NCI-H82 (cell line): ENCODE measurements around the gene CCDC60.

Experiments used
- DNase-seq: peaks from one replicate; lab custom pipeline; 2025; lab: John Stamatoyannopoulos, UW

The CCDC60 gene

DNA sequence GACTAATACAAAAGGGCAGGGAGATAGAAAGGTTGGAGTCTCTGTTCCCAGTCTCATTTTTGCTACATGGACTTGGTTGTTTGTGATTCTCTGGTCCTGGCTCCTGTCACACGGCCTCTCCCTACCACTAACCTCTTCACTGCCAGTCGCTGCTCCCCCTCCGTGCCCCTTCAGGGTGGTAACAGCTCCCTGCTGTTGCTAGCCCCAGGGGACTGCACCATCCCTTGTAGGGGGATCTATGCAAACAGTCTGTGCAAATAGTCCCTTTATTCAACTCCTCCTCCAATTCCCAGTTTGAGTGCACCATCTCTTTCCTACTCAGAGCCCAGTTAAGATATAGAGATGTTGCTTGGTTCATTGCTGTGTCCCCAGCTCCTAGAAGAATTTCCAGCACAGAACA, 51.1 kb downstream of the CCDC60 start:
- no peak for DNase-seq

DNA sequence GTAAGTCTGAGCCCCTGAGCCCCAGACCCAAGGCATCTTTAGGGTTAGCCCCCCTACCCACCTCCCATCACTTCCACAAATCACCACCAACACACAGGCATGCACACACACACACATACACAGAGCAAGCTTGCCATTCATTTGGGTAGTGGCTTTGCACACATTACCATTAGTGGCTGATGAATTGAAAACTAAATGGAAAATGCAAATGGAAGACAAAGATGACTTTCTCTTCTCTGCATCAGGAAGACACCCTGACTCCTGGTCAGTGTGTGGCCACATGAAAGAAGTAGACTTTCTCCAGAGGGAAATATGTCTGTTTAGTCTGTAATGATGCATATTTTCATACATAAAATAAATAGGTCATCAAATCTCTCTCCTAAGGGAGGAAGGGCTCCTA, 55.2 kb downstream of the CCDC60 start:
- DNase-seq: no peak

DNA sequence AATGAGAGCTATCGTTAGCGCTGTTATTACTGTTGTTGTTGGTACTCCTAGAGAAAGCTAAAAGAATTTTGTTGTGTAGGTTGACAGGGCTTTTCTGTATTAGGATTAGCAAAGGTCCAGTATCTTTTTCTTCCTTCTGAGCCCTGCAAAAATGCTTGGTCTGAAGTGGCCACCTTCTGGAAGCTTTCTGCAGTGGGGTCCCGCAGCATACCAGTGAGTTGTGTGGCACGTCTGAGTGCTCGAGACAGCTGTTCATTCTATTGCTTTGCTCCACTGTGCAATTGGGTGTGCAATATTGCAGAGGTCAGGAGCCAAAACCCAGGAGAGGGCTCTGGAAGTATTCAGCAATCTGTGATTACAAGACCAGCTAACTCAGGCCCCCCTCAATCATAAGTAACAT, 57.1 kb downstream of the CCDC60 start:
- no peak for DNase-seq

DNA sequence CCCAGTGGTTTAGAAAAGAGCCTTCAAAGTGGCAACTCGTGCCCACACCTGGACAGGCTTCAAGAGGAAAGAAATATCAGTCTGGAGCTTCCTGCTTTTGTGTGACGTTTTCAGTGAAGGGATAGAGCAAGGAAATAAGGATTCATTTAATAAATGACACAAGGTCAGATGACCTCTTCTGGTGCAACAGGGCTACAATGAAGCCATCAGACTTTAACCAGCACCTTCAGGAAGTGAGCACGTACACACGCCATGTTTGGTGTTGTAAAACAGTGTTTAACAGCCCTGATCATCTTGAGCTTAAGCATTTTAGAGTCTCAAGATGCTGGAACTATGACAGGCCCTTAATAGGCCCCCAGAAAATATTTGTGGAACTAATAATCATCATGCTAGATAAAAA, 59.1 kb downstream of the CCDC60 start:
- DNase-seq: no peak

DNA sequence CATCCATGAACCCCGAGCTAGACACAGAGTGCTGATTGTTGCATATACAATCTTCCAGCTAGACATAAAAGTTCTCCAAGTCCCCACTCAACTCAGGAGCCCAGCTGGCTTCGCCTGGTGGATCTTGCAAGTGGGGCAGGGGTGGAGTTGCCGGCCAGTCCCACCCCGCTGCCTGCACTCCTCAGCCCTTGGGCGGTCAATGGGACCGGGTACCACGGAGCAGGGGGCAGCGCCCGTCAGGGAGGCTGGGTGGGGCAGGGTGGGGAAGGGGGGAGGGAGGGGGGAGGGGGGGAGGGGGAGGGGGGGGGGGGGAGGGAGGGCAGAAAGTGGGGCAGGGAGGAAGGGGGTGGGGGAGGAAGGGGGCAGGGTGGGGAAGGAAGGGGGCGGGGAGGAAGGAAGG, 63.0 kb downstream of the CCDC60 start:
- DNase-seq: no peak

DNA sequence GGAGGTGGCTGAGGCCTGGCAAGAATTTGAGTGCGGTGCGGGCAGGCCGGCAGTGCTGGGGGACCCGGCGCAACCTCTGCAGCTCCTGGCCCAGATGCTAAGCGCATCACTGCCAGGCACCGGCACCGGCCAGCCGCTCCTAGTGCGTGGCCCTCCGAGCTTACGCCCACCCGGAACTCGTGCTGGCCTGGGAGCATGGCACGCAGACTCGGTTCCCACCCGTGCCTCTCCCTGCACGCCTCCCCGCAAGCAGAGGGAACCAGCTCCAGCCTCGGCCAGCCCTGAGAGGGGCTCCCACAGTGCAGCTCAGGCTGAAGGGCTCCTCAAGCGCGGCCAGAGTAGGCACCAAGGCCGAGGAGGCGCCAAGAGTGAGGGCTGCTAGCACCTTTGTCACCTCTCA, 63.7 kb downstream of the CCDC60 start:
- DNase-seq: no peak

DNA sequence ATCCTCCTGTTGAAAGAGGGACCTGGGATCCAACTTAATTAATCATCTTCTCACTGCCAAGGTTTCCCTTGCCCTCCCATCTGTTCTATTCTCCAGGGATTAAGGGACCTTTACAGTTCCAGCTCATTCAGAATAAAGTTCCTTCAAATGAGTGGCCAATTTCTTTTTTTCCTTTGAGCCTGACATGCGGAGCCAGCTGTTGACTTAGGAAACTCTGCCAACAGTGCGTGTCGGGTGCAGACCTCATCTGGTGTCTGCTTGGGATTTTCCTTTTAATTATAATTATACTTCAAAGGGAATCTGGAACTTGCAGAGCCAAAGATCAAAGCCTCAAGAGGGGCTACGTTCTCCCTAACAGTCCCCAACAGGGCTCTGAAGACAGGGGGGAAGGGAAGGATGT, 64.8 kb downstream of the CCDC60 start:
- peak; percentile 75 for DNase-seq

DNA sequence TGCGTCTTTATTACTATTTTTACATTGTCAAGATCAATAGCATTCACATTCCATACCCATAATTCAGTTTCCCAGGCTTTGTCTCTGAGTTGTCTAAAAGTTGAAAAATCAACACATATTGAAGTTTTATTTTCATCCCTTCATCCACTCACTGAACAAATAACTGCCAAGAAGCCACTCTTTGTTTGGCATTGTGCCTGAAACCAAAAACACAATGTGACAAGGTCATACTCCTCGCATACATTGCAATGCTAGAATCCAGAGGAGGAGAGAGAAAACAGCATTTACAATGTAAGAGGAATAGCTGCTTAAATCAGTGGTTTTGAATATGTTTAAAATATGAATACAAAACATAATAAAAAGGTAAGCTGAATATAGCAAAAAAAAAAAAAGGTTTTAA, 71.8 kb downstream of the CCDC60 start:
- DNase-seq: no peak

DNA sequence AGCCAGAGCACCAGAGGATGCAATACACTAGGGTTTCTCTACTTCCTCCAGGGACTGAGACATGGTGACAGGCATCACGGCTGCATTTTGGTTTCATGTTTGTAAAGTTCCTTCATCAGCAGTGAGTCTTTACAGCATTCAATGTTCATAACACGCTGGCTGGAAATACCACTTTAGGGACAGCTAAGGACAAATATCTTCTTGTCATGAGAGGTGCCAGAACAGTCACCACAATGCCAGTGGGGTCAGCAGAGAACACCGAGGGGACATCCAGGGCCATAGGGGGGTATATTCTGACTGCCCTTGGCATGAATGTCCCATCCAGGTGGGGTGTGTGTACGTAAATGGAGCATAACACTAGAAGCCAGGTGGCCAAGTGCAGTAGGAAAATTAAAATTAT, 72.3 kb downstream of the CCDC60 start:
- DNase-seq: no peak

DNA sequence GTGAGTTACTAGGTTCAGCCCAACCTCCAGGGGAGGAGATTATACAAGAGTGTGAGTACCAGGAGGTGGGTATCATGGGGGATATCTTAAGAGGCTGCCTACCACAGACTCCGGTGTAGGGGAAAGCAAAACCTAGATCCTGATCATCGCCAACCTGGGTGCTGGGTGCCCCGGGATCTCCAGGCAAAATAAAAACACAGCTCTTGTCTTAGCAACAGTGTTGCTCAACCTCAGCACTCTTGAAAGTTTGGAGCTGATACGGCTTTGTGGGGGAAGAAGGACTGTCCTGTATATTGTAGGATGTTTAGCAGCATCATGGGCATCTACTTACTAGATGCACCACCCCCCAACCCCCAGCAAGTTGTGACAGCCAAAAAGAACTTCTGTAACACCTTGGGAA, 74.5 kb downstream of the CCDC60 start:
- DNase-seq: no peak

DNA sequence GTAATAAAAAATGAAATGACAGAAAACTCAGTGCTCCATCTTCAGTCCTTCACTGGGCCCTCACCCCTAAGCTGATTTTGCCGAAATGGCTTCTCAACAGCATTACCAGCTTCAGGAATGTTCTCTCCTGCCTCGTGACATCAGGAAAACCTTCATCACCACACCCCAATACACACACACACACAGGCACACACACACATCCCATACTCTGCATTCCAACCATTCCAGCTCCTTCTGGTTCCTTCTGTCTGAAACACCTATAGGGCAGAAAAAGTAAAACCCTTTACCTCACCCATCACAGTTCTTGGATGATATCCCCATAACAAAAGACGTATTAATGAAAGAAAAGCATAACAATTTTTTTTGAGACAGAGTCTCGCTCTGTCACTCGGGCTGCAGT, 75.9 kb downstream of the CCDC60 start:
- DNase-seq: no peak

DNA sequence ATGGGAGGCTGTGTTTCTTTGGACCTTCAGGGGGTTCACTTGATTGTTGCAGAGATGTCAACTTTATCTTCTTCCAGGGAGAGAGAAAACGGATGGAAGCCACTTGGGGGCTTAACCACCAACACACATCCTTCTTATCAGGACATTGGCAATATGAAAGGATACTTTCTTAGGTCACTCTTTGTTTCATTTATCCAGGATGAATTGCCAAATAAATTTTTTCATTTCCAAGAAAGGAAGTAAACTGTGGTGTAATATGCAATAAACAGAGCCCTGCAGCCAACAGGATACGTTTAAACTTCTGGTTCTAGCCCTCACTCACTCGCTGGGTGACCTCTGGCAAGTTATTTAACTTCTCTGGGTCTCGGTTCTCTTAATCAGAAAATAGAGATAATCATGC, 77.8 kb downstream of the CCDC60 start:
- DNase-seq: no peak

DNA sequence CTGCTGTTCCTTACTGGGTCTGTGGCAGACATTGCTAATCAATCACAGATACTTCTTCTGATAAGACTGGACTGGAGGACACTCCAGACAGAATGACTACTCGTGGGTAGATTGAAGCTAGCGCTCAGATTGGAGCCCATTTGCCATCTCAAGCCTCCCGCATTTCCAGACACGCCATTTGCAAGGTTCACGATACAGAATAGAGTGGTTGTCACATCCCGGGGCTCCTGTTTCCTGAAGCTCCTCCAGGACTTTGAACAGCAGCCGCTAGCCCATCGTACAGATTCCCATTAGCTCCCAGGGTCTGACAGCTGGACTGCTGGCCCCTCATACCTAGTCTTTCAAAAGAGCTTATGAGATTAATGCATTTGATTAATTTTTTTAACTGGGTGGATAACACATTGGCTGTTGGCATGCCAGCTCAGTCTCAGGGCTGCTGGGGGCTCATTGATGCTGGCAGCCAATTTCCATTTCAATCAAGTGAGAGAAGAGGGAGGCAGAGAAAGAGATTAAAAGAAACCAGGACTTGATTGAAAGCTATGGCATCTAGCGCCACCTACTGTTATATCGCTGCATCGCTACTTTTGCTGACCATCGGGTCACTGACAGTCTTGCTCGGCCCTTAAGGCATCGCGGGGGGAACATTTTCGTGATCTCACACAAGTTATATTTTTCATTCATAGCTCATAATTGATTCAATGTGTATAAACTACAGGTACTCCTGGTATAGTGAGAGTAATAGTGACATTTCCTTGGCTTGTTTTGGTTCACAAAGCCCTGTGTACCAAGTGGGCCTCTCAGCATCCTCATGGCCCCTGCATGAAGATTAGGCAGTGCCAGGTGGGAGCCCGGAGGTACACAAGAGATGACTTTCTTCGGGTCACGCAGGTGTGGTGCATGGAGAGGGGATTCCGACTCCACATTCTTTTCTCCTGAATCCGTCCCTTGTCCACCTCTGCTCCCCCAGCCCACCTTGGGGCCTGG, 78.6 kb downstream of the CCDC60 start:
- peak; percentile 92 for DNase-seq

DNA sequence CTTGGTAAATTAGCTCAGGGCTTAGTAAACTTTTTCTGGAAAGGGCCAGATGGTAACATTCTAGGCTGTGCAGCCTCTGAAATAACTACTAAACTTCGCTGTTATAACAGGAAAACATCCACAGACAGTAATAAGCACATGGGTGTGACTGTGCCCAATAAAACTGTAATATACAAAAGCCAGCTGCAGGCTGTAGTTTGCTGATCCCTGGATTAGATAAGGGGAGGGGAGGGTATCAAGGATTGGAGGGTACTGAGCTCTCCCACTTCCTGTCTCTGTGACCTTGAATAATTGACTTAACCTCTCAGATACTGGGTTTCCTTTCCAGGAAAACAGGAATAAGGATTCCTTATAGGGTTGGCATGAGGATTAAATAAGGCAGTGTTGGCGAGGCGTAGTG, 81.2 kb downstream of the CCDC60 start:
- DNase-seq: peak; percentile 79

DNA sequence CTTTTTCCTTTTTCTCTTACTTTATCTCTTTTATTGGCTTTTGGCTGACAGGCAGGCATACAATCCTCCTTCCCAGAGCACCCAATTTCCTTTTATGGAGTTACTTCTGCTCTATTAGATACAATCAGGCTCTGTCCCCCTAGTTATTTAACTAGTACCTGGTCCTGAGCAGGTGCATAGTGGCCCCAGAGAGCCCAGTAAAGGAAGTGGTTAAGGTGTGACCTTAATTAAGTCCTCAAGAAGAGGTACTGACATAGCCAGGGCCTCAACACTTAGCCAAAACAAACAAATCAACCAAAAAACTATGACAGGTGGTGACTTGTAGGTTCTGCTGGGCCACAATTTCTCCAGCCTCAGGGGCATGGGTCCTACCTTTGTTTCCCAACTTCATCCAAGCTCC, 82.9 kb downstream of the CCDC60 start:
- no peak for DNase-seq

DNA sequence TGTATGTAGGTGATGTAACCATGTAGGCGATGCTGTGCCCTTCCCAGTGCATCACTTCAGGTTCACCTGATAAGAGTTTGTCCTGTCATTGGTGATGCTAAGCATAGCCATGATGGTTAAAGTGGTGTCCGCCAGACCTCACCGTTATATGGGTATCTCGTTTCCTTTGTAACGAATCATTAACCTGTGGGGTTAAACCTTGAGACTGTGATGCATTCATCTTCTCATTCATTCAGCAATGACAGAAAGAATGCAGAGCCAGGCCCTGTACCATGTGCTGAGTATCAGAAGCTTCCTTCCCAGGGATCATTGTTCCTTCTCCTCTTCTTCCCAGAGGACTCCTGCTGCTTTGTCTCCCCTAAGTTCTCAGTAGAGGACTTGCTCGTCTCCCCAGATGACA, 84.9 kb downstream of the CCDC60 start:
- no peak for DNase-seq

DNA sequence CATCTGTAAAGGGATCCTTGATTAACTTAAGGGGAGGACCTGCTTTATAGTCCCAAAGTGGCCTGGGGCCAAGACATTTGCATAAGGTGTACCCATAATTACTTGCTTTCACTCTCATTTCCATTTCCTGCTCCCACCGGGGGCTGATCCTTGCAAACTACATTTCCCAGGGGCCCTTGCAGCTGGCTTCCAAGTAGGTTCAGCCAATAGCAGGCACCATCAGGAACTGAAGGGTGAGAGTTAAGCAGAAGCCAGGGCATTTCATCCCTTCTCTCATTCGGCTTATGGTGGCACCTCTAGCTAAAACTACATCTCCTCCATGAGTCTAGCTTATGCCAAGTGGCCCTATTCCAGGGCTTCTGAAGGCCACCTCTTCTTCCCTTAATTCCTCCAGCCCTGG, 88.8 kb downstream of the CCDC60 start:
- DNase-seq: peak; percentile 74

DNA sequence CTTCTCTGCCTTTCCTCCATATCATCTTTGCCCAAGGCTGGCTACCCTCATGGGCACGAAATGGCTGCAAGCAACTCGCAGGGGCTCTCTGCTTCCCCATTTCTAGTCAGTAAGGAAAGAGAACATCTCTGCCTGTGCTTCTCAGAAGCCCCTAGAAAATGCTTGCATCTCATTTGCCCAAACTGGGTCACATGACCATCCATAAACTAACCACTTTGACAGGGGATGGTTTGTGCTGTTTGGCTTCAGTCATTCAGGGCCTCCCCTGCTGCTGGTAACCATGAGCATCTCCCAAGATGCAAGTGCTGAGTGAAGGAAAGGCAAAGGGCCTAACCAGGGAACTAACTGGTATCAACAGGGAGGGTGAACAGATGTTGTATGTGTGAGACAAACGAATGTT, 91.1 kb downstream of the CCDC60 start:
- DNase-seq: no peak

DNA sequence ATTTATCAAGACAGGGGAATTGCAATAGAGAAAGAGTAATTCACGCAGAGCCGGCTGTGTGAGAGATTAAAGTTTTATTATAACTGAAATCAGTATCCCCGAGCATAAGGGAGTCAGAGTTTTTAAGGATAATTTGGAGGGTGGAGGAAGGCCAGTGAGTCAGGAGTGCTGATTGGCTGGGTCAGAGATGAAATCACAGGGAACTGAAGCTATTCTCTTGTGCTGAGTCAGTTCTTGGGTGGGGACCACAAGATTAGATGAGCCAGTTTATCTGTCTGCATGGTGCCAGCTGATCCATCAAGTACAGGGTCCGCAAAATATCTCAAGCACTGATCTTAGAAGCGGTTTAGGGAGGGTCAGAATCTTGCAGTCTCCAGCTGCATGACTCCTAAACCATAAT, 96.6 kb downstream of the CCDC60 start:
- DNase-seq: no peak

DNA sequence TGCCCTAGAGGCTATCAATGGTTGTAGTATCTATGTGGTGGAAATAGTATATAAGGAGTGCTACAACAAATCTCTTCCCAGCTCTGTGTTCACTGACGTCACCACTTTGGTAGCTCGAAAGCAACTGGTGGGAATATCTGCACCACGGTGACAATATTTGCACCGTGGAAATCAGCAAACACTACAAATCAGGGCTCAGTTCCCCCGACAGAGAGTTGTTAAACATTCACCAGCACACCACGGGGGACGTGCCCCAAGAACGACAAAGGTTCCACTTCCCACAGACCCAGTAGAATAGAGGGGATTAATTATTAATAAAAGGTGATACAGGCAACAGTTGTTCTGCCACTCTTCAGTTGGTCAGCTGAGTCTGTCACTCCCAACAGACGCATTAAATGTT, 98.4 kb downstream of the CCDC60 start:
- no peak for DNase-seq

DNA sequence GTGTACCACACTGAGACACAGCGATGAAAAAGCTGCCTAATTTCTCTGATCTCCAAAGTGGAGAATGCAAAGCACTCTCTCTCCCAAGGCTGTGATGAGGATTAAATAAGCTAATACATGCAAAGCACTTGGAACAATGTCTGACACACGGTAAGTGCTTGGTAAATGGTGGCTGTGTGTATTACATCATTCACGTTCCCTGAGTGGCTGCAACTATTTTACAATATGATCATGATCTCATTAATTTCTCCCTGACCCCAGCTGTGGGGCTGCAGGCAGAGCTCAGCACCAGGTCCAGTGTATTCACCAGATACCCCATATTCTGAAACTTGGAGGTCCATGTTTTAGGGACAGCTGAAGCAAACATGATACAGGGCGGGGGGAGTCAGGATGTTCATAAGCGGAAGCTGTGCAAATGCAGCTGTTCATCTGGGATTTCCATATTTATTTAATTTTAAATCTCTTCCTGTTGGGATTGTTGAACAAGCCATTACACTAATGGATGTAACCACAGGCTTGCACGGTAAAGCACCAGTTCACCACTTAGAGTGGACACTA, 106.4 kb downstream of the CCDC60 start:
- no peak for DNase-seq

DNA sequence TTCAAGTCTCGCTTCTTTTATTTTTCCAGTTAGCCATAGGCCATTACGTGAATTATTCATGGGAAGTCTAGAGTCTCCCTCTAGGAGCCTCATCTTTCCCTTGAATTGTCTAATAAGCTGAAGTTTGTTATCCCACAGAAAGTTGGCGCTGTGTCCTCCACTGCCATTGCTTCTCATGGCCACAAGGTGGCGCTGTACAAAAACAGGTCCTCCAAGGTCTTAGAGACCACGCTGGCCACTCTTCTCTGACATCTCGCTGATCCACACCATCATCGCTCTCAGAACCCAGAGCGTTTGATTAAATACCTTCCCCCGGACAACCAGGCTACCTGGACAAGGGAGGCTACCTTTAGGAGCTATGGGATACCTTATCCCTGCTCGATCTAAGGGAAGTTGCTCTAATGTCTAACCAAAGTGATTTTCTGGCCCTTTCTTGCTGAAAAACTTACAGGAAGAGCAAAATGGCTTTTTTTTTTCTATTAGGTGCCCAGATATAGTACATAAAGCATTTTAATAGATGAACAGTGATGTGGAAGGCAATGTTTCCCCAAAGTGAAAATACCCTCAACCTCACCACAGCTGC, 110.0 kb downstream of the CCDC60 start:
- DNase-seq: peak; percentile 86

DNA sequence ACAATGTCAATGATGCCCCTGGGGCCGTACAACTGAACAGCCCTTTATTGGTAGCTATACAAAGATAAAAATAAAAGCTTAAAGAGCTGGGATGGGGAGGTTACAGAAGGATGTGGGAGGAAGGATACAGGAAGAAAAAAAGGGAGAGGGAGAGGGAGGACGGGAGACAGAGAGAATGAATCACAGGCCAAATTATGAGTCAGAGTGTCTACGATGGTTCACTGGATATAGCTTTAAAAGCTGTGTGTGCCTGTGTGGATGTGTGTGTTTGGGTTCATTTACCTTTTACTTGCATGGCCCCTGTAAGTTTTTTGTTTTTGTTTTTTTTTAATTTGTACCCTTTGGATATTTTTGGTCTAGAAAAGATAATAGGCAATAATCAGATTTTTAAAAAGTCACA, 111.9 kb downstream of the CCDC60 start:
- DNase-seq: no peak
